Naive thymus-derived CD8-positive, alpha-beta T cell (primary cell): ENCODE measurements around the gene RERE. TPM values are rescaled to one million over a fixed set of nuclear protein-coding genes. Genes with fewer than 3 reads are reported as not detected.
"Not testable (repeated sequence)": the region's sequence is repeated elsewhere in the genome, so short reads cannot be mapped to it uniquely, and the experiment has no call there.

Experiments used
- ATAC-seq, 2 donors: fragments of 150-1000 bp; cut with Tn5 transposase in 1 of 2; sonication (Bioruptor Pico), chemical (Tn5 transposase) in 1 of 2; 1 replicate in 1 of 2; 2 replicates in 1 of 2; pipeline ENCODE4 v1.10.0; 2021; ENCODE audit warnings: mild to moderate bottlenecking in 2 of 2, moderate library complexity in 2 of 2
- POLR2A ChIA-PET: fragments of 350-600 bp; sonication (Branson Sonifier 250); formaldehyde crosslinking; loops from one replicate; lab custom pipeline; 2021; ENCODE audit warnings: antibody characterized with exemption; lab: Charles Lee
- DNase-seq, 10 donors: peaks; one replicate each; pipeline versions ENCODE4 v3.0.0 to v3.0.0-alpha.2; 2020 to 2022
- H3K27ac Mint-ChIP-seq, 10 donors: one replicate each; pipeline ENCODE4 v1.8.0; 2020 to 2022; ENCODE audit warnings: mild to moderate bottlenecking in 10 of 10, mixed read lengths in 10 of 10, moderate library complexity in 4 of 10, inconsistent platforms in 1 of 10
- H3K27me3 Mint-ChIP-seq, 5 donors: one replicate each; pipeline ENCODE4 v1.8.0; 2021 to 2022; ENCODE audit warnings: mixed read lengths in 5 of 5
- H3K36me3 Mint-ChIP-seq, 3 donors: one replicate each; pipeline ENCODE4 v1.8.0; 2020 to 2022; ENCODE audit warnings: mixed read lengths in 3 of 3, mild to moderate bottlenecking in 2 of 3, inconsistent platforms in 1 of 3
- H3K4me1 Mint-ChIP-seq, 4 donors: one replicate each; pipeline ENCODE4 v1.8.0; 2021 to 2022; ENCODE audit warnings: mixed read lengths in 4 of 4
- H3K4me3 Mint-ChIP-seq, 10 donors: one replicate each; pipeline ENCODE4 v1.8.0; 2020 to 2022; ENCODE audit warnings: mild to moderate bottlenecking in 10 of 10, mixed read lengths in 10 of 10, moderate library complexity in 6 of 10, inconsistent platforms in 1 of 10
- H3K9me3 Mint-ChIP-seq, 9 donors: one replicate each; pipeline ENCODE4 v1.8.0; 2020 to 2022; ENCODE audit warnings: mixed read lengths in 9 of 9, mild to moderate bottlenecking in 3 of 9, inconsistent platforms in 1 of 9, moderate library complexity in 1 of 9
- polyA plus RNA-seq, 3 donors: library from polyadenylated mRNA; unstranded; fragments of 300-500 nt; fragmentation: Illumina TruSeq; gene quantifications; one replicate each; pipeline ENCODE4 v1.2.3, GENCODE V29; 2021
- total RNA-seq, 8 experiments: library from RNA in 2 of 8; stranded (reverse) in 2 of 8; gene quantifications; one replicate each; pipeline ENCODE4 v1.2.3 and lab custom pipeline; 2021 to 2026

Gene RERE
- total and polyA plus RNA-seq, 5 experiments from 2014 or later = 4.1 to 84.2 (median 8.8) TPM

DNA sequence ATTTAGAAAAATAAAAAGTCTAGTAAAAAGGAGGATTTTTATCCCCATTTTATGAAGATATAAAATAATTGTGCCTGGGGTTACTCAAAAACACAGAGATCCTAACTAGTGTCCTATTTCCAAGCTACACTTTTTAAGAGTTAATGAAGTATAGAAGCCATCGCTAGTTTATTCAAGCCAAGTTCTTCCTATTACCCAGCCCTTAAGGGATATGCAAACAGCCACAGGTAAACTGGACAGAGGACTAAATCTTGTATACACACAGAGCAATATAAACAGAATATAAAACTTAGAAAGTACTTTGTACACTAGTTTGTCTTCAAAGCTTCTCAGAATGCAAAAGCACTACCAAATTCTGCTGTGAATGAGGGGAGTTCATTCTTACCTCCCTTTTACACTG lies 111.1 kb downstream of the RERE start:
- H3K27me3 Mint-ChIP-seq = peaks cover 27 to 74% (median 45%) of the 10 kb centered on the region in 5 donors
- POLR2A ChIA-PET = no interaction called here
- ATAC-seq (no peak), DNase-seq (no peak)
- H3K36me3 Mint-ChIP-seq = peaks cover 8 to 15% (median 9%) of the 10 kb centered on the region in 3 donors
- peaks cover 18 to 25% (median 22%) of the 10 kb centered on the region in 4 donors for H3K4me1 Mint-ChIP-seq
- H3K4me3 Mint-ChIP-seq = no peak overlapping the region
- H3K27ac Mint-ChIP-seq = no peak overlapping the region
- peaks cover 0 to 2% (median 0%) of the 10 kb centered on the region in 9 donors for H3K9me3 Mint-ChIP-seq

DNA sequence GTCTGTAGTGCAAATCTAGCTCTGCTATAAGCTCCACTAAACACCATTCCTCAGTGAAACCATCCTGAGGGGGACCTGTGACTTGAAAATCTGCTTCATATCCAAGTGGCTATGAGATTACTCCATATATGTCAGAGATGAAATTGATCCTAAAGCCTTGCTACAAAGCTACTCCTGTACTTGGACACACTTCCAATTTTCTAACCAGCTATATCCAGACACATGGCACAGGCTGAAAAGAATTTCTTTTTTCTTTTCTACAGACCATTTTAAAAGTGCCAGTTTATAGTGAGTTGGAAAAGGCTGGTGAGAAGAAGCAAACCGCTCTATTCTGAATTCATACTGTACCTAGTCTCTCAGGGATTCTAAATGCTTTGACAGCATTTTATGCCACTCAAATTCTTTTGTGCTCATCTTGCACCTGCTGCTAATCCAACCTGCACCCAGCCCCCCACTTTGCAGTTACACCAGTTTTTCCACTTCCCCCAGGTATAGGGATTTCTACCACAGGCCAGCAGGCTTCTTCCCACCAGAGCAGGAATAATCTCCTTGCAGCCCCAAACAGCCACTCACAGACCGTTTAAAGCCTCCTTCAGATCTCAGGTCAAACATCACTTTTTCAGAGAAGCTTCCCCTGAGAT lies 112.5 kb downstream of the RERE start:
- POLR2A ChIA-PET = interaction anchor here (0.5 kb wide), 1 partner anchor 113 kb away, joined by 3 read pairs; the partner anchor contains the start of gene RERE
- Mint-ChIP-seq H3K27ac (no peak overlapping the region), H3K4me3 (no peak overlapping the region), H3K27me3 (peaks cover 30 to 75% (median 45%) of the 10 kb centered on the region in 5 donors), H3K36me3 (peaks cover 8 to 14% (median 9%) of the 10 kb centered on the region in 3 donors), H3K9me3 (peaks cover 0 to 2% (median 0%) of the 10 kb centered on the region in 9 donors), H3K4me1 (peaks cover 20 to 34% (median 29%) of the 10 kb centered on the region in 4 donors)
- ATAC-seq = no peak
- DNase-seq = peak in 1 of 10 donors; percentile 4

DNA sequence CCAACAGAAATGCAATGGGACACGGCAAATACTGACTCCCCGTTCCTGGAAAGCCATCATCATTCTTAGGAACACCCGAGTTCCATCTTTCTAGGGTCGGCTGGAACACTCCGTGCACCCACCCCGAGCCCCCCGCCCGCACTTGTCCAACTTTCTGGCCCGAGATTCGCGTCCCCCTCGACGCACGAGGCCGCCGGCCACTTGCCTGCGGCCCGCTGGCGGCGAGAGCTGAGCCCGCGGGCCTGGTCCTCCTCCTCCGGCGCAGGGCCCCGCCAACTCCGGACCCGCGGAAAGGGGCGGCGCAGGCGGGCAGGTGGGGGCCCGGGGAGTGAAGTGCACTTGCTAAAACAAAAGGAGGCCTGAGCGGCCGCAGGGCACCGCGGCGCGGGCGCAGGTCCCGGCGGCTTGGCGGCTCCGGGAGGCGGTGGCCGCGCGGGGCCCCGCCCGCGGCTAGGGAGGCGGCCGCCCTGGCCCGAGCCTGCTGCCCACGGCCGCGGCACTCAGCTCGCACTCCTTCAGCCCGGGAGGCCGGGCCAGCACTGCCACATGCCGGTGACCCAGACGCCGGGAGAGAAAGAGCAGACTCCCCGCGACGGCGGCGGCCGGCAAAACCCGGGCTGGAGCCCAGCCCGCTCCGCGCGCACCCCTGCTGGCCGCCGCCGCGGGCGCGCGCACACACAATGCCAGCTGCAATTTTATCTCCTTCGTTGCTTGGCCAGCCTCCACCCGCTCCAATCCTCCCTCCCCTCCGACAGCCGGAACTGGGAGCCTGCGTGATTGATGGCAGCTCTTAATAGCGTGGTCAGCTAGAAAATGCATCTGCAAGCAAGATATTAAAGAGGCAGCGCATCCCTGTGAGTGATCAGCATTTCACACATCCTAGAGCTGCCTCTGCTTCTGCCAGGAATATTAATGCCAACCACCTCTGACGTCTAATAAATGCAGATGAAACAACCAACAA lies 114.3 kb downstream of the RERE start:
- H3K36me3 Mint-ChIP-seq = peaks cover 2 to 7% (median 4%) of the 10 kb centered on the region in 3 donors
- POLR2A ChIA-PET = interaction anchor here (0.5 to 2.2 kb wide), 3 partner anchors 10 to 280 kb away, joined by 3 to 5 read pairs (median 3); no protein-coding TSS in a partner anchor
- peak overlapping the region; percentile 77 to 90 (median 87) for H3K4me3 Mint-ChIP-seq
- peaks cover 20 to 42% (median 29%) of the 10 kb centered on the region in 4 donors for H3K4me1 Mint-ChIP-seq
- peaks cover 27 to 66% (median 40%) of the 10 kb centered on the region in 5 donors for H3K27me3 Mint-ChIP-seq
- peak overlapping the region in 9 of 10 donors; percentile 9 to 84 (median 67) for H3K27ac Mint-ChIP-seq
- H3K9me3 Mint-ChIP-seq = peaks cover 0 to 2% (median 0%) of the 10 kb centered on the region in 9 donors
- DNase-seq = peak in 8 of 10 donors; percentile 7 to 57 (median 30)
- peak in 1 of 2 donors; percentile 16 for ATAC-seq

DNA sequence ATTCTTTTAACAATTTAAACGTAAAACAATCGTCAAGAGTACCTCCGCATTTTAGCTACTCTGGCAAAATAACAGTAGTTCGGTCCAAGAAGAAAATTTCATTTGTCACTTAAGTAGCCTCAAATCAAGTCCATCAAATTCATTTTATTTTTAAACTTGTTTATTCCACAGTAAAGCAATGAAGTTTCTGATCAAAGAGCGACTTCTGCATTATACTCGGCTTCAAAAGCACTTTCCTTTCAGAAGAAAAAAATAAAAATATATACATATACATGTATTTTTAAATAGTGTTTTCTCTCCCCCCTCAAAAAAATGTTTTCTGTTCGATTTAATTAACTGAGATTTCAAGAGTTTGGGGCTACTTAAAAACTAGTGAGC lies 115.0 kb downstream of the RERE start:
- Mint-ChIP-seq H3K4me3 (peak overlapping the region; percentile 54 to 84 (median 76)), H3K9me3 (peaks cover 0 to 2% (median 0%) of the 10 kb centered on the region in 9 donors), H3K27me3 (peaks cover 26 to 62% (median 40%) of the 10 kb centered on the region in 5 donors), H3K36me3 (peaks cover 0 to 7% (median 4%) of the 10 kb centered on the region in 3 donors), H3K4me1 (peaks cover 20 to 42% (median 29%) of the 10 kb centered on the region in 4 donors), H3K27ac (peak overlapping the region in 7 of 10 donors; percentile 19 to 63 (median 48))
- ATAC-seq (no peak), DNase-seq (peak in 2 of 10 donors; percentile 22 to 34)
- POLR2A ChIA-PET = interaction anchor here (2.2 kb wide), 1 partner anchor 279 kb away, joined by 5 read pairs; no protein-coding TSS in a partner anchor

DNA sequence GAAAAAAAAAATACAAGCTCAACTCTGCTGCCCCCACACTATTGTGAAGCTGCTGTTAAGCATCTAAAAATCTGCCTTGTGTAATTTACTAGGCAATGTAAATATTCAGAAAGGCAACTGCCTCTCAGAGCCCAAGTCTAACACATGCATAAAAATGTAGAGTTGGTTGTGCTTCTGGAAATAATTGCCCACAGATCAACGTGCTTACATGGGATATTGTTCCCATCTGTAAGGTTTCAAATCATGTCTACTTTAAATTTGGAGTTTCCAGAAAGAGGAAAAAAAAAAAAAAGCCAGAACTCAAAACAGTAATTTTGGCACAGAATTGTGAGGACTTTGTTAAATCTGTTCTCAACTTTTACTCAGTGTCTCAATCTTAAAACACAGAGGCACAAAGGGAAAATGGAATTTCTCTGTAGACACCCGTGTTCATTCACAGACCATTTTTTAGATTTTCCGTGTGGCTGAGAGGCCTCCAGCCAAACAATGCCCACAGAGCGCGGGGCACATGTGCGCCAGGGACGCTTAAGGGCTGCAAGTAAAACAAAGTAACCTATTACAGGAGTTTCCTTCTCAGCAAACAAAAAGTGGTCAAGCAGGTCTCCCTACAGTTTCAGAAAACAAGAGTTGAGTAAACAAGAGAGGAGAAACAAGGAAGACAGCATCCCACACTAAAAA lies 115.5 kb downstream of the RERE start:
- Mint-ChIP-seq H3K4me3 (peak overlapping the region; percentile 34 to 84 (median 77)), H3K4me1 (peaks cover 19 to 42% (median 29%) of the 10 kb centered on the region in 4 donors), H3K27ac (peak overlapping the region in 9 of 10 donors; percentile 12 to 94 (median 78)), H3K36me3 (peaks cover 0 to 7% (median 4%) of the 10 kb centered on the region in 3 donors), H3K27me3 (peaks cover 21 to 57% (median 36%) of the 10 kb centered on the region in 5 donors), H3K9me3 (peaks cover 0 to 2% (median 0%) of the 10 kb centered on the region in 9 donors)
- POLR2A ChIA-PET = interaction anchor here (2.2 kb wide), 1 partner anchor 279 kb away, joined by 5 read pairs; no protein-coding TSS in a partner anchor
- ATAC-seq = no peak
- DNase-seq = peak in 1 of 10 donors; percentile 31

DNA sequence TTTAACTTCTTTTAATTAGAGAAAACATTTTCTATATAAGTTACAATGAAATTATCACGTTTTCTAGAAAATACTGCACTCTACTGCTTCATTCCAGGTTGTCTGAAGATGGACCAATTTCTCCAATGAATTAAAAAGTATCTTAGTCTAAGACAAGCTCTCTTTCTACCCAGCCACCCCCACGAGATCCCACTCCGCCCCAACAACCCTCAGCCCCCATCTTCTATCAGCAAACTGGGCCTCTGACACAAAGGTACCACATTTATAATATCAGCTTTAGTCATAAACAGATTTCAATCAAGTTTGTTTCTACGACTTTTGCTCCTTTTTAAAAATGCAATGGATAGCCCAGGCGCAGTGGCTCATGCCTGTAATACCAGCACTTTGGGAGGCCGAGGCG lies 117.8 kb downstream of the RERE start:
- DNase-seq = no peak
- Mint-ChIP-seq H3K27me3 (peaks cover 10 to 38% (median 23%) of the 10 kb centered on the region in 5 donors), H3K4me1 (peaks cover 17 to 51% (median 29%) of the 10 kb centered on the region in 4 donors), H3K27ac (peak overlapping the region in 1 of 10 donors; percentile 54), H3K9me3 (peaks cover 0 to 2% (median 0%) of the 10 kb centered on the region in 9 donors), H3K4me3 (no peak overlapping the region), H3K36me3 (peaks cover 0 to 4% (median 0%) of the 10 kb centered on the region in 3 donors)
- POLR2A ChIA-PET = no interaction called here
- ATAC-seq = no peak

DNA sequence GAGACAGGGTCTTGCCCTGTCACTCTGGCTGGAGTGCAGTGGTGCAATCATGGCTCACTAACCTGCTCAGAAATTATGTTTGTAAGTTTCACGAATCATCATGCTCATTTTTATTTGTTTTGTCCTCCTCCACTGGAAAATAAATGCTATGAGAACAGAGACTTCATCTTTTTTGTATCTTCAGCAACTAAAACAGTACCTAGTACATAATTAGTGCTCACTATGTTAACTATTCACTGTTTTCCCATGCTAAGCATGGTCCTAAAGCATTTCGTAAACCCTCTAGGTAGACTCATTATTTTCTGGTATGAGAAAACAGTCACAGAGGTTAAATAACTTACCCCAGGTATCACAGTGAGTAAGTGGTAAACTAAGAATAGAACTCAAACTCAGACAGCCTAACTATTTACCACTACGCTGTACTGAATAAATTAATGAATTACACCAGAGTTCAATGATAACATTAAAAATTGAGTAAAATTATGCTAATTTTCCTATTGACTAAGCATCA lies 118.4 kb downstream of the RERE start:
- Mint-ChIP-seq H3K4me3 (no peak overlapping the region), H3K4me1 (peaks cover 20 to 57% (median 32%) of the 10 kb centered on the region in 4 donors), H3K36me3 (peaks cover 0 to 4% (median 0%) of the 10 kb centered on the region in 3 donors), H3K9me3 (peaks cover 0 to 2% (median 0%) of the 10 kb centered on the region in 9 donors), H3K27ac (no peak overlapping the region), H3K27me3 (peaks cover 6 to 31% (median 18%) of the 10 kb centered on the region in 5 donors)
- DNase-seq = no peak
- POLR2A ChIA-PET = no interaction called here
- no peak for ATAC-seq

DNA sequence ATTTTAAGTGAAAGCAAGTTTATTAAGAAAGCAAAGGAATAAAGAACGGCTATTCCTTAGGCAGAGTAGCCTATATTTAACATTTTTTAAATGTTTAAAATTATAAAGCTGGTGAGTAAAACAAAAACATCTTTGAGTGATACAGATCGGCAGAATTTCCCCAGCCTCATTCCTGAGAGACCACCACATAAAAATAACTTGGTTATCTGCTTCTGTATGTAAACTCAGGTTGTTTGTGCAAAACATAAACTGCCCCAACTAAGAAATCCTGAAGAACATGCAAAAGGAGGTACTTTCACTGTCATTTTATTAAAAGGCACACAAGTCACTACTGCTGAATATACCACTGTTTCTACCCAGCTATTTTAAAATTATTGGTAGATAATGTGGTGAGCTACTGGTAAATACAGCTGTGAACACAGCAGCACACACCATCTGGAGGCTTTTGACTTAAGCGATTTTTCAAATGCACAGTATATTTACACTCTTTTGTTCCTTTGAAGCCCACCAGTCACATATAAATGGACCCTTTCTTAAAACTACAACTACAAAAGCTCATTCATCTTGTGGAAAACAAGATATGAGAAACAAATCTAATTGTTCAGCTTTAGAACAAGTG lies 119.3 kb downstream of the RERE start:
- DNase-seq (no peak), ATAC-seq (no peak)
- no peak overlapping the region for H3K4me3 Mint-ChIP-seq
- peaks cover 0 to 2% (median 0%) of the 10 kb centered on the region in 9 donors for H3K9me3 Mint-ChIP-seq
- H3K4me1 Mint-ChIP-seq = peaks cover 14 to 54% (median 26%) of the 10 kb centered on the region in 4 donors
- POLR2A ChIA-PET = interaction anchor here (0.5 kb wide), 1 partner anchor 119 kb away, joined by 3 read pairs; no protein-coding TSS in a partner anchor
- H3K27me3 Mint-ChIP-seq = peaks cover 0 to 22% (median 12%) of the 10 kb centered on the region in 5 donors
- H3K27ac Mint-ChIP-seq = no peak overlapping the region
- no peaks in the 10 kb centered on the region for H3K36me3 Mint-ChIP-seq

DNA sequence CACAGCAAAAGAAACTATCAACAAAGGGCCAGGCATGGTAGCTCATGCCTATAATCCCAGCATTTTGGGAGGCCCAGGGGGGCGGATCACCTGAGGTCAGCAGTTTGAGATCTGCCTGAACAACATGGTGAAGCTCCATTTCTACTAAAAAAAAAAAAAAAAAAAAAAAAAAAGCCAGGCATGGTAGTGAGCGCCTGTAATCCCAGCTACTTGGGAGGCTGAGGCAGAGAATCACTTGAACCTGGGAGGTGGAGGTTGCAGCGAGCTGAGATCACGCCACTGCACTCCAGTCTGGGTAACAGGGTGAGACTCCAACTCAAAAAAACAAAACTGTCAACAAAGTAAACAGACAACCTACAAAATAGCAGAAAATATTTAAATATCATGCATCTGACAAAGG lies 122.0 kb downstream of the RERE start:
- ATAC-seq, H3K9me3 Mint-ChIP-seq, H3K36me3 Mint-ChIP-seq, DNase-seq, H3K4me3 Mint-ChIP-seq, H3K27me3 Mint-ChIP-seq: not testable (repeated sequence)
- Mint-ChIP-seq H3K27ac (peak overlapping the region in 1 of 10 donors; percentile 47), H3K4me1 (peaks cover 5 to 39% (median 5%) of the 10 kb centered on the region in 4 donors)
- POLR2A ChIA-PET = interaction anchor here (0.7 kb wide), 1 partner anchor 720 kb away, joined by 3 read pairs; no protein-coding TSS in a partner anchor

DNA sequence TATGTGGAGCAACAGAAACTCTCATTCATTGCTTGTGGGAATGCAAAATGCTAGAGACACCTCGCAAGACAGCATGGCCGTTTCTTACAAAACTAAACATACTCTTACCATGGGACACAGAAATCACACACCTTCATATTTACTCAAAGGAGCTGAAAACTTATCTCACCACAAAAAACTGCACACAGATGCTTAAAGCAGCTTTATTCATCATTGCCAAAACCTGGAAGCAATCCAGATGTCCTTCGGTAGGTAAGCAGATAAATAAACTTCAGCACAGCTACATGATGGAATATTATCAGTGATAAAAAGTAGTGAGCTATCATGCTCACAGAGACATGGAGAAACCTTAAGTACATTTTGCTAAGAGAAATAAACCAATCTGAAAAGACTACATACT lies 124.3 kb downstream of the RERE start:
- no peak for ATAC-seq
- Mint-ChIP-seq H3K36me3 (peaks cover 0 to 11% (median 3%) of the 10 kb centered on the region in 3 donors), H3K27ac (no peak overlapping the region), H3K9me3 (peaks cover 0 to 4% (median 0%) of the 10 kb centered on the region in 9 donors), H3K4me1 (peaks cover 5 to 41% (median 5%) of the 10 kb centered on the region in 4 donors), H3K27me3 (no peaks in the 10 kb centered on the region), H3K4me3 (no peak overlapping the region)
- DNase-seq = no peak
- POLR2A ChIA-PET = no interaction called here

DNA sequence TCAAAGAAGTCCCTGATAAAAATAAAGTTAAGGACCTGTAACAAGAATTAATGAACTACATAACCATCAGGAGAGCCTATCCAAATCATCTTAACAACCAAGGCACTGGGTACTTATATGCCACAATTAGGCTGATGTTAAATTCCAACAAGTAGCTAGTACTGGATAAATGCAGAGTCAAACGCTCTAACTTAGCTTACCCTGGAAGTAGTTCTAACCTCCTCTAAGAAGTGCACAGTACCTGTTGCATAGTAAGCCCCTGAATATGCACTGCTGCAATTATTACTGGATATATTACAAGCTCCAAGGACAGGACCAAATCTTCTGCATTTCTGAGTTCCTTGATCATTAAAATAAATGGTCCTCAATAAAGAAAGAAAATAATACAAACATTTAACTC lies 125.8 kb downstream of the RERE start:
- peaks cover 12 to 56% (median 12%) of the 10 kb centered on the region in 4 donors for H3K4me1 Mint-ChIP-seq
- H3K9me3 Mint-ChIP-seq = peaks cover 0 to 4% (median 0%) of the 10 kb centered on the region in 9 donors
- no peak overlapping the region for H3K4me3 Mint-ChIP-seq
- POLR2A ChIA-PET = no interaction called here
- no peaks in the 10 kb centered on the region for H3K27me3 Mint-ChIP-seq
- H3K36me3 Mint-ChIP-seq = peaks cover 0 to 14% (median 3%) of the 10 kb centered on the region in 3 donors
- ATAC-seq (no peak), DNase-seq (no peak)
- no peak overlapping the region for H3K27ac Mint-ChIP-seq
